ENCODE measurements around the gene SUN1.

DNA sequence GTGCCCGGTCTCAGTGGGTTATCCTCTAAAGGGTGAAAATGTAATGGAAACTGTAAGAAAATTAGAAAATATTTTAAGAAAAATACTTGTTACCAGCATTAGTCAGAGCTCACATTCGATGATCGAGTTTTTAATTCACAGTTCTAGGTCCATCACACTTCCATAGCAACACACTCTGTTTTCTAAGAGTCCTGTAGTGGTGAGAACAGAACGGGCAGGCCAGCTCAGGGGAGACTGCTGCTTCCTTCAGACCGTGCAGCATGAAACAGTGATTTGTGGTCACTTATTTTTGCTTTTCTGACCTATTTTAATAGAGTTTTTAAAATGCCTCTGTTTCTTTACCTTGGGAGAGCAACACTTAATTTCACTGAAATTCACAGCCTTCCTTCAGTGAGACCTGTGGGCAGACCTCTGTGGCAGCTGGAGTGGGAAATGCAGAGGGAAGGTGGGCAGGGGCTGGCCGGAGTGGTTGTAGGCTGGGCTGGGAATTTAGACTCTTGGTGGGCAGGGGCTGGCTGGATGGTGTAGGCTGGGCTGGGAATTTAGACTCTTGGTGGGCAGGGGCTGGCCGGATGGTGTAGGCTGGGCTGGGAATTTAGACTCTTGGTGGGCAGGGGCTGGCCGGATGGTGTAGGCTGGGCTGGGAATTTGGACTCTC, 1.5 kb downstream of the SUN1 start:
- TF ChIP-seq, protein P1, sequence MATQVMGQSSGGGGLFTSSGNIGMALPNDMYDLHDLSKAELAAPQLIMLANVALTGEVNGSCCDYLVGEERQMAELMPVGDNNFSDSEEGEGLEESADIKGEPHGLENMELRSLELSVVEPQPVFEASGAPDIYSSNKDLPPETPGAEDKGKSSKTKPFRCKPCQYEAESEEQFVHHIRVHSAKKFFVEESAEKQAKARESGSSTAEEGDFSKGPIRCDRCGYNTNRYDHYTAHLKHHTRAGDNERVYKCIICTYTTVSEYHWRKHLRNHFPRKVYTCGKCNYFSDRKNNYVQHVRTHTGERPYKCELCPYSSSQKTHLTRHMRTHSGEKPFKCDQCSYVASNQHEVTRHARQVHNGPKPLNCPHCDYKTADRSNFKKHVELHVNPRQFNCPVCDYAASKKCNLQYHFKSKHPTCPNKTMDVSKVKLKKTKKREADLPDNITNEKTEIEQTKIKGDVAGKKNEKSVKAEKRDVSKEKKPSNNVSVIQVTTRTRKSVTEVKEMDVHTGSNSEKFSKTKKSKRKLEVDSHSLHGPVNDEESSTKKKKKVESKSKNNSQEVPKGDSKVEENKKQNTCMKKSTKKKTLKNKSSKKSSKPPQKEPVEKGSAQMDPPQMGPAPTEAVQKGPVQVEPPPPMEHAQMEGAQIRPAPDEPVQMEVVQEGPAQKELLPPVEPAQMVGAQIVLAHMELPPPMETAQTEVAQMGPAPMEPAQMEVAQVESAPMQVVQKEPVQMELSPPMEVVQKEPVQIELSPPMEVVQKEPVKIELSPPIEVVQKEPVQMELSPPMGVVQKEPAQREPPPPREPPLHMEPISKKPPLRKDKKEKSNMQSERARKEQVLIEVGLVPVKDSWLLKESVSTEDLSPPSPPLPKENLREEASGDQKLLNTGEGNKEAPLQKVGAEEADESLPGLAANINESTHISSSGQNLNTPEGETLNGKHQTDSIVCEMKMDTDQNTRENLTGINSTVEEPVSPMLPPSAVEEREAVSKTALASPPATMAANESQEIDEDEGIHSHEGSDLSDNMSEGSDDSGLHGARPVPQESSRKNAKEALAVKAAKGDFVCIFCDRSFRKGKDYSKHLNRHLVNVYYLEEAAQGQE (tag by site-specific recombination; IDR thresholded peaks at IDR 0.05), result no peak
- TF ChIP-seq, protein P2, sequence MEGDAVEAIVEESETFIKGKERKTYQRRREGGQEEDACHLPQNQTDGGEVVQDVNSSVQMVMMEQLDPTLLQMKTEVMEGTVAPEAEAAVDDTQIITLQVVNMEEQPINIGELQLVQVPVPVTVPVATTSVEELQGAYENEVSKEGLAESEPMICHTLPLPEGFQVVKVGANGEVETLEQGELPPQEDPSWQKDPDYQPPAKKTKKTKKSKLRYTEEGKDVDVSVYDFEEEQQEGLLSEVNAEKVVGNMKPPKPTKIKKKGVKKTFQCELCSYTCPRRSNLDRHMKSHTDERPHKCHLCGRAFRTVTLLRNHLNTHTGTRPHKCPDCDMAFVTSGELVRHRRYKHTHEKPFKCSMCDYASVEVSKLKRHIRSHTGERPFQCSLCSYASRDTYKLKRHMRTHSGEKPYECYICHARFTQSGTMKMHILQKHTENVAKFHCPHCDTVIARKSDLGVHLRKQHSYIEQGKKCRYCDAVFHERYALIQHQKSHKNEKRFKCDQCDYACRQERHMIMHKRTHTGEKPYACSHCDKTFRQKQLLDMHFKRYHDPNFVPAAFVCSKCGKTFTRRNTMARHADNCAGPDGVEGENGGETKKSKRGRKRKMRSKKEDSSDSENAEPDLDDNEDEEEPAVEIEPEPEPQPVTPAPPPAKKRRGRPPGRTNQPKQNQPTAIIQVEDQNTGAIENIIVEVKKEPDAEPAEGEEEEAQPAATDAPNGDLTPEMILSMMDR (tag by site-specific recombination; IDR thresholded peaks at IDR 0.05), result no peak
- TF ChIP-seq MYNN (tag by site-specific recombination; IDR thresholded peaks at IDR 0.05; ENCODE audit: borderline replicate concordance) (no peak), ZBTB7A (tag by site-specific recombination; IDR thresholded peaks at IDR 0.05; ENCODE audit: low read depth) (no peak), EGR2 (tag by site-specific recombination; IDR thresholded peaks at IDR 0.05; ENCODE audit: low read depth) (peak; percentile 83), SETDB1 (IDR thresholded peaks at IDR 0.05; ENCODE audit: insufficient read length, low read length) (no peak), ZBTB8A (tag by site-specific recombination; IDR thresholded peaks at IDR 0.05) (no peak)
- TF ChIP-seq, protein P3, sequence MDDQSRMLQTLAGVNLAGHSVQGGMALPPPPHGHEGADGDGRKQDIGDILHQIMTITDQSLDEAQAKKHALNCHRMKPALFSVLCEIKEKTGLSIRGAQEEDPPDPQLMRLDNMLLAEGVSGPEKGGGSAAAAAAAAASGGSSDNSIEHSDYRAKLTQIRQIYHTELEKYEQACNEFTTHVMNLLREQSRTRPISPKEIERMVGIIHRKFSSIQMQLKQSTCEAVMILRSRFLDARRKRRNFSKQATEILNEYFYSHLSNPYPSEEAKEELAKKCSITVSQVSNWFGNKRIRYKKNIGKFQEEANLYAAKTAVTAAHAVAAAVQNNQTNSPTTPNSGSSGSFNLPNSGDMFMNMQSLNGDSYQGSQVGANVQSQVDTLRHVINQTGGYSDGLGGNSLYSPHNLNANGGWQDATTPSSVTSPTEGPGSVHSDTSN (CRISPR knock-in tag; IDR thresholded peaks at IDR 0.05), result no peak

Measured in HEK293 (cell line).